Liver (tissue), 3 donors: Measurements from ENCODE around the gene CELF4.

Experiments used
- EGR1 ChIP-seq, 2 donors: IDR thresholded peaks; 2 replicates each; pipeline ENCODE4 v1.6.1; 2016 to 2018; ENCODE audit warnings: antibody characterized with exemption in 2 of 2, low read depth in 2 of 2
- HNF4A ChIP-seq, 2 donors: conservative IDR thresholded peaks; 2 replicates each; pipeline ENCODE4 v1.6.1; 2016; ENCODE audit warnings: antibody characterized with exemption in 2 of 2, mild to moderate bottlenecking in 2 of 2
- JUND ChIP-seq, 2 donors: IDR thresholded peaks; 2 replicates each; pipeline ENCODE4 v1.6.1; 2016; ENCODE audit warnings: antibody characterized with exemption in 2 of 2
- TAF1 ChIP-seq: conservative IDR thresholded peaks from 2 replicates; pipeline ENCODE4 v1.6.1; 2016; ENCODE audit warnings: antibody characterized with exemption, mild to moderate bottlenecking
- TF ChIP-seq, protein P1 (sequence below): IDR thresholded peaks from 2 replicates; pipeline ENCODE4 v1.6.1; 2016; ENCODE audit warnings: antibody characterized with exemption
- TF ChIP-seq, protein P2 (sequence below): fragments of 150-350 bp; IDR thresholded peaks from 2 replicates; pipeline ENCODE4 v1.5.1; 2017; ENCODE audit warnings: improper control_type of control experiment, low read depth, low read length; ENCODE audit not compliant: missing input control
- TF ChIP-seq, protein P3 (sequence below): IDR thresholded peaks from 2 replicates; pipeline ENCODE4 v1.6.1; 2016; ENCODE audit warnings: antibody characterized with exemption
- TF ChIP-seq, protein P4 (sequence below): IDR thresholded peaks from 2 replicates; pipeline ENCODE4 v1.6.1; 2016; ENCODE audit warnings: antibody characterized with exemption, mild to moderate bottlenecking
- TF ChIP-seq, protein P5 (sequence below): IDR thresholded peaks from 2 replicates; pipeline ENCODE4 v1.6.1; 2016; ENCODE audit warnings: antibody characterized with exemption
- donor health status: healthy.
- donor health status: healthy.

DNA sequence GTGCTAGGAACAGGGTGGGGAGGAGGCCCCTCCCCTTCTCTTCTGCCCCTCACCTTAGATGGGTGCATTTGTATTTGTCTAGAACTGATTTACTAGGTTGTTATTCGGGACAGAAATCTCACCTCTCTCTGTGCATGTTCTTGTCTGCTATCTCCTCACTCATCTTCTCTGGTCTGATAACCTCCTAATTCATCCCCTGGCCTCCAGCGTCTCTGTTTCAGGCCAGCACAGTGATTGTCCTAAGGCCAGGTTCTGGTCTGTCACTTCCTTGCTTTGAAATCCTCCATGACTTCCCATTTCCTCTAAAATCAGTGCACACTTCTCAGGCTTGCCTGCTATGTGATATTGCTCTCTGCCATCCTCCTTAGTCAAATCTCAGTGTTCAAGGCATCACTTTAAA lies 58.4 kb downstream of the CELF4 start:
- TF ChIP-seq JUND (IDR thresholded peaks at IDR 0.05) = no peak
- TF ChIP-seq, protein P1, sequence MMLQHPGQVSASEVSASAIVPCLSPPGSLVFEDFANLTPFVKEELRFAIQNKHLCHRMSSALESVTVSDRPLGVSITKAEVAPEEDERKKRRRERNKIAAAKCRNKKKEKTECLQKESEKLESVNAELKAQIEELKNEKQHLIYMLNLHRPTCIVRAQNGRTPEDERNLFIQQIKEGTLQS = no peak
- TF ChIP-seq, protein P2, sequence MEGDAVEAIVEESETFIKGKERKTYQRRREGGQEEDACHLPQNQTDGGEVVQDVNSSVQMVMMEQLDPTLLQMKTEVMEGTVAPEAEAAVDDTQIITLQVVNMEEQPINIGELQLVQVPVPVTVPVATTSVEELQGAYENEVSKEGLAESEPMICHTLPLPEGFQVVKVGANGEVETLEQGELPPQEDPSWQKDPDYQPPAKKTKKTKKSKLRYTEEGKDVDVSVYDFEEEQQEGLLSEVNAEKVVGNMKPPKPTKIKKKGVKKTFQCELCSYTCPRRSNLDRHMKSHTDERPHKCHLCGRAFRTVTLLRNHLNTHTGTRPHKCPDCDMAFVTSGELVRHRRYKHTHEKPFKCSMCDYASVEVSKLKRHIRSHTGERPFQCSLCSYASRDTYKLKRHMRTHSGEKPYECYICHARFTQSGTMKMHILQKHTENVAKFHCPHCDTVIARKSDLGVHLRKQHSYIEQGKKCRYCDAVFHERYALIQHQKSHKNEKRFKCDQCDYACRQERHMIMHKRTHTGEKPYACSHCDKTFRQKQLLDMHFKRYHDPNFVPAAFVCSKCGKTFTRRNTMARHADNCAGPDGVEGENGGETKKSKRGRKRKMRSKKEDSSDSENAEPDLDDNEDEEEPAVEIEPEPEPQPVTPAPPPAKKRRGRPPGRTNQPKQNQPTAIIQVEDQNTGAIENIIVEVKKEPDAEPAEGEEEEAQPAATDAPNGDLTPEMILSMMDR = no peak
- TF ChIP-seq, protein P3, sequence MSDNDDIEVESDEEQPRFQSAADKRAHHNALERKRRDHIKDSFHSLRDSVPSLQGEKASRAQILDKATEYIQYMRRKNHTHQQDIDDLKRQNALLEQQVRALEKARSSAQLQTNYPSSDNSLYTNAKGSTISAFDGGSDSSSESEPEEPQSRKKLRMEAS = no peak
- no peak for TF ChIP-seq HNF4A (conservative IDR thresholded peaks at IDR 0.05)
- TF ChIP-seq, protein P4, sequence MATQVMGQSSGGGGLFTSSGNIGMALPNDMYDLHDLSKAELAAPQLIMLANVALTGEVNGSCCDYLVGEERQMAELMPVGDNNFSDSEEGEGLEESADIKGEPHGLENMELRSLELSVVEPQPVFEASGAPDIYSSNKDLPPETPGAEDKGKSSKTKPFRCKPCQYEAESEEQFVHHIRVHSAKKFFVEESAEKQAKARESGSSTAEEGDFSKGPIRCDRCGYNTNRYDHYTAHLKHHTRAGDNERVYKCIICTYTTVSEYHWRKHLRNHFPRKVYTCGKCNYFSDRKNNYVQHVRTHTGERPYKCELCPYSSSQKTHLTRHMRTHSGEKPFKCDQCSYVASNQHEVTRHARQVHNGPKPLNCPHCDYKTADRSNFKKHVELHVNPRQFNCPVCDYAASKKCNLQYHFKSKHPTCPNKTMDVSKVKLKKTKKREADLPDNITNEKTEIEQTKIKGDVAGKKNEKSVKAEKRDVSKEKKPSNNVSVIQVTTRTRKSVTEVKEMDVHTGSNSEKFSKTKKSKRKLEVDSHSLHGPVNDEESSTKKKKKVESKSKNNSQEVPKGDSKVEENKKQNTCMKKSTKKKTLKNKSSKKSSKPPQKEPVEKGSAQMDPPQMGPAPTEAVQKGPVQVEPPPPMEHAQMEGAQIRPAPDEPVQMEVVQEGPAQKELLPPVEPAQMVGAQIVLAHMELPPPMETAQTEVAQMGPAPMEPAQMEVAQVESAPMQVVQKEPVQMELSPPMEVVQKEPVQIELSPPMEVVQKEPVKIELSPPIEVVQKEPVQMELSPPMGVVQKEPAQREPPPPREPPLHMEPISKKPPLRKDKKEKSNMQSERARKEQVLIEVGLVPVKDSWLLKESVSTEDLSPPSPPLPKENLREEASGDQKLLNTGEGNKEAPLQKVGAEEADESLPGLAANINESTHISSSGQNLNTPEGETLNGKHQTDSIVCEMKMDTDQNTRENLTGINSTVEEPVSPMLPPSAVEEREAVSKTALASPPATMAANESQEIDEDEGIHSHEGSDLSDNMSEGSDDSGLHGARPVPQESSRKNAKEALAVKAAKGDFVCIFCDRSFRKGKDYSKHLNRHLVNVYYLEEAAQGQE = no peak
- TF ChIP-seq, protein P5, sequence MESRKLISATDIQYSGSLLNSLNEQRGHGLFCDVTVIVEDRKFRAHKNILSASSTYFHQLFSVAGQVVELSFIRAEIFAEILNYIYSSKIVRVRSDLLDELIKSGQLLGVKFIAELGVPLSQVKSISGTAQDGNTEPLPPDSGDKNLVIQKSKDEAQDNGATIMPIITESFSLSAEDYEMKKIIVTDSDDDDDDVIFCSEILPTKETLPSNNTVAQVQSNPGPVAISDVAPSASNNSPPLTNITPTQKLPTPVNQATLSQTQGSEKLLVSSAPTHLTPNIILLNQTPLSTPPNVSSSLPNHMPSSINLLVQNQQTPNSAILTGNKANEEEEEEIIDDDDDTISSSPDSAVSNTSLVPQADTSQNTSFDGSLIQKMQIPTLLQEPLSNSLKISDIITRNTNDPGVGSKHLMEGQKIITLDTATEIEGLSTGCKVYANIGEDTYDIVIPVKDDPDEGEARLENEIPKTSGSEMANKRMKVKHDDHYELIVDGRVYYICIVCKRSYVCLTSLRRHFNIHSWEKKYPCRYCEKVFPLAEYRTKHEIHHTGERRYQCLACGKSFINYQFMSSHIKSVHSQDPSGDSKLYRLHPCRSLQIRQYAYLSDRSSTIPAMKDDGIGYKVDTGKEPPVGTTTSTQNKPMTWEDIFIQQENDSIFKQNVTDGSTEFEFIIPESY = no peak
- TF ChIP-seq EGR1 (IDR thresholded peaks at IDR 0.05; ENCODE audit: low read depth in 2 of 2) = no peak
- TF ChIP-seq TAF1 = no peak
